Stimulated activated CD8-positive, alpha-beta memory T cell treated with anti-CD3 and anti-CD28 coated beads, Interleukin-7, amount 100 ng/mL, for 1 hour (primary cell): ENCODE results near the gene WAS.
A peak's percentile ranks its signal among the peaks of the same experiment; 100 is the strongest.
"Not testable (repeated sequence)": the region's sequence is repeated elsewhere in the genome, so short reads cannot be mapped to it uniquely, and the experiment has no call there.

ENCODE experiments used
- DNase-seq, 2 donors: peaks; one replicate each; pipeline ENCODE4 v3.0.0-alpha.2; 2020; ENCODE audit warnings: low read depth in 2 of 2

Gene WAS

DNA sequence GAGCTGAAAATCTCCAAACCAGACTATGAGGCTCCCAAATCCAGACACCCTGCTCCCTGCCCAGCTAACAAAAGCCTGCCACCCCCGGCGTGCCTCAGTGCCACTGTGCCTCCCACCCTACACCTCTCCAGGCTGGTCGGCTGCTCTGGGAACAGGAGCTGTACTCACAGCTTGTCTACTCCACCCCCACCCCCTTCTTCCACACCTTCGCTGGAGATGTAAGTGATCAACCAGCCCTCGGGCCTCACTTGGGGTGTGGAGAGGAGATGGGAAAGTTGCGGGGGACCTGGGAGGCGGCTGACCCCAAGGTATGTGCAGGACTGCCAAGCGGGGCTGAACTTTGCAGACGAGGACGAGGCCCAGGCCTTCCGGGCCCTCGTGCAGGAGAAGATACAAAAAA, 1.8 kb downstream of the WAS start:
- no peak for DNase-seq

GRCh38 chrX:48688531-48689150, 5.0 kb downstream of the WAS start:
- no peak for DNase-seq

DNA sequence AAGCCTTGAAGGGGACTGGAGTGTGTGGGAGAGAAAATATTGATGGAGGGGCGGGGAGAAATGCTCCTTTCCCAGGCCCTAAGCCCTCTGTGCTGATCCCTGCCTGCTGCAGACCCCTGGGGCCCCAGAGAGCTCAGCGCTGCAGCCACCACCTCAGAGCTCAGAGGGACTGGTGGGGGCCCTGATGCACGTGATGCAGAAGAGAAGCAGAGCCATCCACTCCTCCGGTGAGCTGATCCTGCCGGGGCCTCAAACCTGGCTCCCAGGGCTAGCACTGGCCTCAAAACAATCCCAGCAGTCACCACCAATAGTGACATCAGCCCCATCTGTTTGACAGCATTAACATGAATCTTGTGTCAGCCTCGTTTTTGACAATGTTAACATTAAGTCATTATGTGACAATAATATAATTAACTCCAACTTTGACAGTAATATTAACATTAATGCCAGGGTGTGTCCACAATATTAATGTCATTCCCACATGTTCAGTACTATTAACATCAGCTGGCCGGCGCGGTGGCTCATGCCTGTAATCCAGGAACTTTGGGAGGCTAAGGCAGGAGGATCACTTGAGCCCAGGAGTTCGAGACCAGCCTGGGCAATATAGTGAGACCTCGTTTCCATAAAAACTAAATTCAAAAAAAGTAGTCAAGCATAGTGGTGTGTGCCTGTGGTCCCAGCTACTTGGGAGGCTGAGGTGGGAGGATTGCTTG, 5.8 kb downstream of the WAS start:
- no peak for DNase-seq

DNA sequence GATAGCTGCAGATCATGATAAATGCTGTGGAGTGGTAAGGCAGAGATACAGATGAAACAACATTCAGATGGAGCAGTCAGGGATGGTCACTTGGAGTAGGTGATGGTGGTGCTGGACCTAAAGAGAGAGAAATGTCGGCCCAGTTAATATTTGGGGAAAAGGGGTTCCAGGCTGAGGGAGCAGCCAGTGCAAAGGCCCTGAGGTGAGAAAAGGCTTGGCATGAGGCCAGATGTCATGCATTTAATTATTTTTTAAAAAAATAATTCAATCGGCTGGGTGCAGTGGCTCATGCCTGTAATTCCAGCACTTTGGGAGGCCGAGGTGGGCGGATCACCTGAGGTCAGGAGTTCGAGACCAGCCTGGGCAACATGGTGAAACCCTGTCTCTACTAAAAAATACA, 8.1 kb downstream of the WAS start:
- DNase-seq, result not testable (repeated sequence)

- no peak for DNase-seq
These were observed 11.4 kb downstream of the WAS start for GRCh38 chrX:48694776-48695533.

DNA sequence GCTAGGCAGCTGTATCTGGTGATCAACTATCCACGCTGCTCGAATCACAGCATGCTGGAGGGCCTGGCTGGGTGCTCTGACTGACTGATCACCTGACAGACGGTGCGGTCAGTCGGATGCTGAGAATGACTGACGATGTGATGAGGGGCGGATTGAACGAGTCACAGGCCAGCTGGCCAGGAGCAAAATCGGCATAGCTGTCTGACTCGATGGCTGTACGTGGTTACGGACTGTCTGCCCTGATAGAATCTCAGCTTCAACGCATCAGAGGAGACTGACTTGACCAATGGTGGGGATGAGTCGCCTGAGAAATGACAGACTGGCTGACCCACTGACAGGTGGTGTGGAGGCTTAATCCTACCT, 11.9 kb downstream of the WAS start:
- DNase-seq, result no peak

DNA sequence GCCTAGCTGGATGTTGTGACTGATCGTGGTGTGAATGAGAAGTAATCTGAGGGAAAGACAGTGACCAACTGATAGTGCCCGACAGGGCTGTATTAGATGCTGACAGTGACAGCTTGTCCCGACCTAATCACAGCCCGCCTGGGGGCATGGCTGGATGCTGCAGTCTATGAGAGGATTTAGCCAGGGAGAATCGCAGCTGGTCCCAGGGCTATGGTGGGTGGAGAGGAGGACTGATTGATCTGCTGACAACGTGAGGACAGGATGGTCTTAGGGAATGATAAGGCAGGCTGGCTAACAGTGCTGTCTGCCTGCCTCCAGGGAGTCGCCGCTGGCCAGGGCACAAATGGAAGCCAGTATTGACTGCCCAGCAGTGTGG, 12.3 kb downstream of the WAS start:
- no peak for DNase-seq

- peak; percentile 49 to 59 for DNase-seq
These were observed 12.8 kb downstream of the WAS start, which contains the start of gene SUV39H1 for GRCh38 chrX:48696301-48696908. TSS of gene SUV39H1 (plus strand) at chrX:48696734. CDS start at chrX:48696785, 51 bp downstream.

DNA sequence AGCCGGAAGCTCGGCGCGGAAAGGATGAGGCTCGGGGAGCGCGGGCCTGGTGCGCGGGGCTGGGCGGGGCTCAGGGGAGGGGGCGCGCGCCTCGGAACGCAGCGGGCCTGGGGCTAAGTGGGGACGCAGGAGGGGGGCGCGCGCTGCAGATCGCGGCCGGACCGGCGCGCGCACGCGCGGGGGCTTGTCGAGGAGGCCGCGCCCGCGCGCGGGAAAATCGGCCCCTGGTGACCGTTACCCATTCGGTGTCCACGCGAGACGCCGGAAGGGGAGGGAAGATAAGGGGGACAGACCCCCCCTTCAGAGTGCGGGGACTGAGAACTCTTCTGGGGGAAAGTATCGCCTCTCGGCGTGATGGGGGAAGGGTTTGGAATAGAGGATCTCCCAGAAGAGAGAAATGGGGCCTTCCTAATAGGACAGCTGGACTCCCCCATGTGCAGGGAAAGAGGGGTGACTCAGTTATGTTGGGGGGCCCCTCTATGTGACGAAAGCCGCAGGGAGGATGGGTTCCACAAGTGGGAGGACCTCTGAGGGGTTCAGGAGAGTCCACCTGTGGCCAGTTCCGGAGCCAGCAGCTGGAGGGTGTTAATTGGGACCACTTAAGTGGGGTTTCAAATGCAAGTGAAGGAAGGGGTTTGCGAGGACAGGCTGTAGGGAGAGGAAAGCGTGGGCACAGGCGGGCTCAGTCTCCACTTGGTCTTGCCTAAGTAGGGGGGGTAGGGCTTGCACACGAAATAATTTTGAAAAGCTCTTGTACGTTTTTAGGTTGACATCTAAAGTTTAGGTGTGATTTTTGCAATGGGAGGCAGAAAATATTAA, 13.5 kb downstream of the WAS start:
- DNase-seq, result no peak

GRCh38 chrX:48698306-48698705, 14.7 kb downstream of the WAS start:
- DNase-seq, result no peak

GRCh38 chrX:48700246-48700645, 16.6 kb downstream of the WAS start:
- DNase-seq, result no peak

DNA sequence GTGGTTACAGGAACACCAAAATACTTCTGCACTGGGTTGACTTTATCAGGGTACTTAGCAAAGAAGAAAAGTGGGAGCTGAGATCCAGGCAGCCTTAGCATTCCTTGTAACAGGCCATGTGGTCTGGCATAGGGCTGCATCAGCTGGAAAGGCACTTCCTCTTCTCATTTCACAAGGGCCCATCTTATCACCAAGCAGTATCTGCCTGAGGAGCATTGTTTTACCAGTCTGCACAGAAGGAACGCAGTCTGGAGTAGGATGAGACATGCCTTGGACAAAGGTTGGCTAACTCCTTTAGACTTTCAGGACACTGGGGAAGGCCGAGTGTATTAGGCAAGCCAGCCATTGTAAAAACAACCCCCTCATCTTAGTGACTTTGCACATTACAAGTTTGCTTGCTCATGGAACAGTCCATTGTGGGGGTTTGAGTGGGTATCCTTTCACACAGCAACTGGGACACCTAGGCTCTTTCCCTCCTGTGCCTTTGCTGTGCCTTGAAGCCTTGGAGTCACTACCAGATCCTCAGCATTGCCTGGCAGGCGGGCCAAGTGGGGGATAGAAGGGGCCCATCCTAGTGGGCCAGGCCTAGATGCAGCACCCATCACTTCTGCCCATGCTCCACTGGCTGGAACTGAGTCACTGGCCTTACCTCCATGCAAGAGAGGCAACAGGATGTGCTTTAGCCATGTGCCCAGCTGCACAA, 17.5 kb downstream of the WAS start:
- DNase-seq, result no peak

DNA sequence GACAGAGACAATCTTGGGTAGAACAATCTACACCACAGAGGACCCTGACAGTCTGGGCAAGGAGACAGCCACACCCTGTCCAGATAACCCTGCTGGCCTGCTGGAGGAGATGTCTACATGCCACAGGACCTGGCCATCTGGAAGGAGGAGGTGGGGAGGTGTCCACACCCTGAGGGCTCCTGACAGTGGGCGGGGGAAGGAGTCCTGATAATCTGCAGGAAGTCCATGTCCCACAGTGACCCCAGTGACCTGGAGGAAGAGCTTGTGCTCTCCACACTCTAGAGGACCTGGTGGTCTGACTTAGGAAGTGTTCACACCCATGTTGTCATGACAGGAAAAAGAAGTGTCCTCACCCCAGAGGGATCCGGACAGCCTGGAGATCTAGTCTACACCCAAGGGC, 18.4 kb downstream of the WAS start:
- no peak for DNase-seq

DNA sequence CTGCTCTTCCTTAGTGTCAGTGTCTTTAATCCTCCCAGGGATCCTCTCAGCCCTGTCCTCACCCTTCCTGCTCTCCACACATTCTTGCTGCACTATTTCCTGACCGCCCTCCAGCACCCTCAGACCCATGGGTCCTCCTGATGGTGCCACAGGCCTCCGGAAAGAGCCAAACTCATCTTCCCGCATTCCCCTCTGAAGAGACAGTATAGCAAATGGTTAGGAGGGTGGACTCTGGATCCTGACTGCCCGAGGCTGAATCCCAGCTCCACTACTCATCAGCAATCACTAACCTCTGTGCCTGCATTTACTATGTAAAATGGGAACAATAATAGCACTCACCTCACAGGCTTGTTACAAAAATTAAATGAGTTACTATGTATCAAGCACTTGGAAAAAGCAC, 19.1 kb downstream of the WAS start:
- DNase-seq, result no peak

GRCh38 chrX:48703228-48703627, 19.6 kb downstream of the WAS start:
- DNase-seq, result no peak

GRCh38 chrX:48703642-48704481, 20.3 kb downstream of the WAS start:
- DNase-seq, result no peak

DNA sequence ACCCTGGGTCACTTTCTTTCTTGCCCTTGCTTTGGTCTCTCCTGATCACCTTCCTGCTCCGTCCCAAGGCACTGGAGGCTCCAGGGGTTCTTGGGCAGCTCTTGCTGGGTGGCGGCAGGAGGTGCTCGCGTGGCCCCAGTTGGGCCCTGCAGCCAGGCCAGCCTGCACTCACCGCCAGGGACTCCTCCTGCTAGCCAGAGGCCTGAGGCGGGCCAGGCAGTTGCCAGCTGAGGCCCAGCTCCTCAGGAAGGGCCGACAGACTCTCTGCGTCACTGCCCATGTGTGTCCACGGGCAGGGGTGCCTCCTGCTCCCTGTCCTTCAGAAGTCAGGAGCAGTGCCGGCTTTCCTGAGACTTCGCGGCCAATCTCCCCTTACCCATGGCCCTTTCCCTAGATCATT, 22.3 kb downstream of the WAS start:
- DNase-seq, result no peak

DNA sequence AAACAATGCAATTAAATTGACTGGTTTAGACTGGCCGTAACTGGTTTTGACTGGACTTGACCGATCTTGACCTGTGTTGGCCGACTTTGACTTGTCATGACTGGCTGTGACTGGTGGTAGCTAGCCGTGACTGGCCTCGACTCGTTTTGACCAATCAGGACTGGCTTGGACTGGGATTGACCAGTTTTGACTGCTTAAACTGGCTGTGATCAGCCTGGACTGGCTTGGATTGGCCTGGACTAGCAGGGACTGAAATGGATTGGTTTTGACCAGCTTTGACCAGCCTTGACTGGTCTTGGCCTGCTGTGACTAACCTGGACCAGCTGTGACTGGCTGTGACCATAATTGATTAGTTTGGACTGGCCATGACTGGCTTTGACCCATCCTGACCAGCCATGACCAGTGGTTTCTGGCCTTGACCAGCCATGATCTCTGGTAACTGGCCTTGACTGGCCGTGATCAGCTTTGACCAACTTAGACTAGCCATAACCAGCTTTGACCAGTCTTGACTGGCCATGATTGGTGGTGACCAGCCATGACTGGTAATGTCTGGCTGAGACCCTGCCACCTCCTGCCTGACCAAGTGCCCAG, 26.0 kb downstream of the WAS start:
- DNase-seq, result no peak

DNA sequence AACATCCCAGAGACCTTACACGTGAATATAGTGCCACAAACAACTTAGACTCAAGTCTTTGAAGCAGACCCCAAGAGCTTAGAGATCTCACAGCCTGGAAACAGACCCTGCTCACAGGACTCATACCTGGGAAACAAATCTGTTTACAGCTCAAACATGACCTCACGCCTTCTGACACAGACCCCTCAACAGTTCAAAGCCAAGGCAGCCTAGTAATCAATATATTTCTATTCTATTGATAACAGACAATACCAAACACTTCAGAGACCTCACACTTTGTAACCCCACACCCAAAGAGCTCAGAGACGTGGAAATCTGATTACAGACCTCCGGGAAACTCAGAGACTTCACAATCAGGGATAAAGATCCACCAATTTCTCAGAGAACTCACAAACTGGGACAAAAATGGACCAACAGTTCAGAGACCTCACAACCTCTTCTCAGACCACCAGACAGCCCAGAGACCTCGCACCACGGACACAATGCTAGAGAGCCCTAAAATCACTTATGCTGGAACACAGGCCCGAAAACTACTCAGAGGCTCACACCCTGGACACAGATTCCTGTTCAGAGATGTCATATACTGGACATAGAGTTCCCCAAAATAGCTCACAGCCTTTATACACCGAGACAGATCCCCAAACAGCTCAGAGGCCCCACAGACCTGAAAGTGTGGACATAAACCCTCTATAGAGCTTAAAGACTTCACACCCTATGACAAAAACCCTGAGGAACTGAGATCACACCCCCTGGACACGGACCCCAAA, 27.7 kb downstream of the WAS start:
- no peak for DNase-seq
